GM12891 (cell line): Measurements from ENCODE around the gene SMARCC1. TPM values are rescaled to one million over a fixed set of nuclear protein-coding genes. Genes with fewer than 3 reads are reported as not detected.
"Not testable (repeated sequence)": the region's sequence is repeated elsewhere in the genome, so short reads cannot be mapped to it uniquely, and the experiment has no call there.

Experiments used
- DNase-seq: peaks from one replicate; pipeline ENCODE4 v3.0.0; 2011; ENCODE audit warnings: low spot score; ENCODE audit not compliant: insufficient read length
- FAIRE-seq: peaks from 2 replicates; lab custom pipeline; 2011; peaks lifted over from hg19 to GRCh38; lab: Jason Lieb, UNC
- PAX5 ChIP-seq: IDR thresholded peaks from 2 replicates; pipeline ENCODE4 v1.6.1; 2011; ENCODE audit warnings: low read length, moderate library complexity, mild to moderate bottlenecking; ENCODE audit not compliant: insufficient read depth, severe bottlenecking
- POLR2A ChIP-seq: IDR thresholded peaks from 2 replicates; pipeline ENCODE4 v1.6.1; 2011; ENCODE audit warnings: low read depth, low read length, control low read depth
- POLR2AphosphoS5 ChIP-seq: IDR thresholded peaks from 2 replicates; pipeline ENCODE4 v1.6.1; 2011; ENCODE audit warnings: low read depth, low read length, control low read depth
- POU2F2 ChIP-seq: IDR thresholded peaks from 2 replicates; pipeline ENCODE4 v1.6.1; 2011; ENCODE audit warnings: low read depth, mild to moderate bottlenecking, control low read depth, low read length, moderate library complexity
- SPI1 ChIP-seq: IDR thresholded peaks from 2 replicates; pipeline ENCODE4 v1.6.1; 2011; ENCODE audit warnings: low read depth, low read length, control low read depth
- TAF1 ChIP-seq: IDR thresholded peaks from 2 replicates; pipeline ENCODE4 v1.6.1; 2011; ENCODE audit warnings: low read depth, low read length, control low read depth
- polyA plus RNA-seq: library from polyadenylated mRNA; unstranded; fragments of >200 nt; gene quantifications from one replicate; pipeline ENCODE4 v1.2.1, GENCODE V29; 2012; ENCODE audit warnings: low read depth, missing spikeins, inconsistent platforms; ENCODE audit not compliant: missing spikeins

SMARCC1 gene
- 39.9 TPM for polyA plus RNA-seq

- TF ChIP-seq POLR2AphosphoS5 (peak; percentile 78; the same call in 1 of the 2 replicates), TAF1 (peak; percentile 22; the same call in 1 of the 2 replicates), POLR2A (peak; percentile 72), PAX5 (no peak), POU2F2 (peak; percentile 69; the same call in 1 of the 2 replicates), SPI1 (0 out of 2 replicates have a peak, but pooled peaks have one; percentile 31)
- DNase-seq, result peak; percentile 92
- peak; percentile 100 for FAIRE-seq
Observed at GRCh38 chr3:47781685-47782445, at the start of gene SMARCC1. Gene SMARCC1 (minus strand): TSS chr3:47781893. CDS start chr3:47781797, 96 bp downstream.

- FAIRE-seq, DNase-seq: not testable (repeated sequence)
Observed at GRCh38 chr3:47829482-47829881, 47.8 kb upstream of the SMARCC1 start.

- DNase-seq, result no peak
- no peak for TF ChIP-seq POLR2AphosphoS5
- no peak for TF ChIP-seq TAF1
- no peak for TF ChIP-seq POLR2A
- TF ChIP-seq POU2F2, result no peak
- no peak for TF ChIP-seq PAX5
- no peak for TF ChIP-seq SPI1
- FAIRE-seq, result peak; percentile 9
Observed at GRCh38 chr3:47825590-47825989, 43.9 kb upstream of the SMARCC1 start.

- peak; percentile 95 for FAIRE-seq
- peak; percentile 96 for DNase-seq
- TF ChIP-seq POU2F2, result peak; percentile 77
- TF ChIP-seq POLR2A, result peak; percentile 82
- no peak for TF ChIP-seq PAX5
- peak; percentile 61; the same call in 1 of the 2 replicates for TF ChIP-seq POLR2AphosphoS5
- TF ChIP-seq SPI1, result no peak
- TF ChIP-seq TAF1, result peak; percentile 92
Observed at GRCh38 chr3:47824541-47825473, 43.1 kb upstream of the SMARCC1 start.

GRCh38 chr3:47817609-47818008 is 35.9 kb upstream of the SMARCC1 start:
- FAIRE-seq (no peak), DNase-seq (no peak)
- no peak for TF ChIP-seq SPI1

GRCh38 chr3:47813551-47814177 is 32.0 kb upstream of the SMARCC1 start:
- no peak for TF ChIP-seq POU2F2
- no peak for TF ChIP-seq PAX5
- no peak for TF ChIP-seq TAF1
- no peak for TF ChIP-seq POLR2AphosphoS5
- TF ChIP-seq POLR2A, result no peak
- no peak for TF ChIP-seq SPI1
- DNase-seq (no peak), FAIRE-seq (no peak)

- no peak for TF ChIP-seq PAX5
- no peak for TF ChIP-seq POLR2AphosphoS5
- TF ChIP-seq TAF1, result no peak
- FAIRE-seq (no peak), DNase-seq (no peak)
Observed at GRCh38 chr3:47804577-47804976, 22.9 kb upstream of the SMARCC1 start.

GRCh38 chr3:47803480-47804025 is 21.9 kb upstream of the SMARCC1 start:
- TF ChIP-seq POLR2A (no peak), PAX5 (no peak), TAF1 (no peak), POU2F2 (no peak), SPI1 (no peak), POLR2AphosphoS5 (no peak)
- FAIRE-seq (no peak), DNase-seq (no peak)

- TF ChIP-seq TAF1 (0 out of 2 replicates have a peak, but pooled peaks have one; percentile 10), PAX5 (no peak), SPI1 (no peak), POLR2AphosphoS5 (no peak)
- peak; percentile 83 for FAIRE-seq
- peak; percentile 92 for DNase-seq
Observed at GRCh38 chr3:47802734-47803479, 21.2 kb upstream of the SMARCC1 start, which contains the start of gene DHX30. Gene DHX30 (plus strand): TSS chr3:47803138. CDS start chr3:47810684, 7,546 bp downstream.
